Liver (tissue), 9 donors: ENCODE results near the gene TMEM135. TPM values are rescaled to one million over a fixed set of nuclear protein-coding genes. Genes with fewer than 3 reads are reported as not detected.

ENCODE experiments used
- DNase-seq: peaks from one replicate; pipeline ENCODE4 v3.0.0-alpha.2; 2017; ENCODE audit warnings: low spot score
- H3K27ac ChIP-seq, 2 donors: one replicate each; pipeline ENCODE4 v1.7.0; 2013; ENCODE audit warnings: inconsistent platforms in 2 of 2, low read length in 2 of 2, control low read depth in 1 of 2, low read depth in 1 of 2, mild to moderate bottlenecking in 1 of 2
- H3K27me3 ChIP-seq, 4 donors: one replicate each; pipeline versions ENCODE4 v1.6.1 to v1.7.0; 2013; ENCODE audit warnings: low read length in 3 of 4, inconsistent platforms in 1 of 4, mild to moderate bottlenecking in 1 of 4, moderate library complexity in 1 of 4; ENCODE audit not compliant: control insufficient read depth in 4 of 4, insufficient read depth in 4 of 4
- H3K36me3 ChIP-seq, 4 donors: one replicate each; pipeline versions ENCODE4 v1.6.1 to v1.7.0; 2013; ENCODE audit warnings: low read length in 3 of 4, mild to moderate bottlenecking in 3 of 4, low read depth in 1 of 4, moderate library complexity in 1 of 4; ENCODE audit not compliant: control insufficient read depth in 4 of 4, insufficient read depth in 3 of 4
- H3K4me1 ChIP-seq, 4 donors: one replicate each; pipeline versions ENCODE4 v1.6.1 to v1.7.0; 2013; ENCODE audit warnings: low read length in 3 of 4, mild to moderate bottlenecking in 3 of 4, moderate library complexity in 1 of 4; ENCODE audit not compliant: control insufficient read depth in 4 of 4, insufficient read depth in 4 of 4
- H3K4me3 ChIP-seq, 3 donors: one replicate each; pipeline versions ENCODE4 v1.6.1 to v1.7.0; 2013; ENCODE audit warnings: low read length in 3 of 3, control low read depth in 1 of 3, low read depth in 1 of 3, mild to moderate bottlenecking in 1 of 3
- H3K9ac ChIP-seq, 2 donors: one replicate each; pipeline ENCODE4 v1.7.0; 2013; ENCODE audit warnings: low read length in 2 of 2, mild to moderate bottlenecking in 2 of 2, moderate library complexity in 2 of 2, control low read depth in 1 of 2, low read depth in 1 of 2
- H3K9me3 ChIP-seq, 4 donors: one replicate each; pipeline versions ENCODE4 v1.6.1 to v1.7.0; 2013; ENCODE audit warnings: low read length in 3 of 4; ENCODE audit not compliant: control insufficient read depth in 4 of 4
- EGR1 ChIP-seq, 2 donors: IDR thresholded peaks; 2 replicates each; pipeline ENCODE4 v1.6.1; 2016 to 2018; ENCODE audit warnings: antibody characterized with exemption in 2 of 2, low read depth in 2 of 2
- FOXA1 ChIP-seq: IDR thresholded peaks from 2 replicates; pipeline ENCODE4 v1.6.1; 2016; ENCODE audit warnings: antibody characterized with exemption
- FOXA2 ChIP-seq: IDR thresholded peaks from 2 replicates; pipeline ENCODE4 v1.6.1; 2016; ENCODE audit warnings: antibody characterized with exemption
- GABPA ChIP-seq, 2 donors: IDR thresholded peaks in 1 of 2; conservative IDR thresholded peaks in 1 of 2; 2 replicates each; pipeline ENCODE4 v1.6.1; 2016; ENCODE audit warnings: antibody characterized with exemption in 2 of 2, mild to moderate bottlenecking in 1 of 2, moderate library complexity in 1 of 2
- HNF4A ChIP-seq, 2 donors: conservative IDR thresholded peaks; 2 replicates each; pipeline ENCODE4 v1.6.1; 2016; ENCODE audit warnings: antibody characterized with exemption in 2 of 2, mild to moderate bottlenecking in 2 of 2
- HNF4G ChIP-seq: IDR thresholded peaks from 2 replicates; pipeline ENCODE4 v1.6.1; 2016; ENCODE audit warnings: antibody characterized with exemption
- JUND ChIP-seq, 2 donors: IDR thresholded peaks; 2 replicates each; pipeline ENCODE4 v1.6.1; 2016; ENCODE audit warnings: antibody characterized with exemption in 2 of 2
- NR2F2 ChIP-seq: IDR thresholded peaks from 2 replicates; pipeline ENCODE4 v1.6.1; 2016; ENCODE audit warnings: antibody characterized with exemption
- RAD21 ChIP-seq, 2 donors: IDR thresholded peaks; 2 replicates each; pipeline ENCODE4 v1.6.1; 2016; ENCODE audit warnings: antibody characterized with exemption in 2 of 2, mild to moderate bottlenecking in 2 of 2
- RXRA ChIP-seq, 2 donors: IDR thresholded peaks; 2 replicates each; pipeline ENCODE4 v1.6.1; 2017 to 2018; ENCODE audit warnings: antibody characterized with exemption in 2 of 2, mild to moderate bottlenecking in 1 of 2
- SP1 ChIP-seq: IDR thresholded peaks from 2 replicates; pipeline ENCODE4 v1.6.1; 2018; ENCODE audit warnings: antibody characterized with exemption, mild to moderate bottlenecking
- TAF1 ChIP-seq: conservative IDR thresholded peaks from 2 replicates; pipeline ENCODE4 v1.6.1; 2016; ENCODE audit warnings: antibody characterized with exemption, mild to moderate bottlenecking
- YY1 ChIP-seq: IDR thresholded peaks from 2 replicates; pipeline ENCODE4 v1.6.1; 2016; ENCODE audit warnings: antibody characterized with exemption, mild to moderate bottlenecking
- WGBS: extraction: QIAGEN DNeasy Blood & Tissue Kit; methylation state at CpG from one replicate; pipeline ENCODE4 v1.1.7; 2013; 5-methylcytosine and 5-hydroxymethylcytosine counted together
- polyA plus RNA-seq, 2 donors: library from polyadenylated mRNA; stranded (reverse) in 1 of 2; unstranded in 1 of 2; fragments of 200-250 nt in 1 of 2; fragments of >200 nt in 1 of 2; fragmentation: Nextera tagmentation in 1 of 2; extraction: Ambion mirVana in 1 of 2; gene quantifications; one replicate each; pipeline versions ENCODE4 v1.2.1 to v1.2.3, GENCODE V29; 2013 to 2015
- total RNA-seq, 2 donors: library from RNA; depleted of rRNA; stranded (reverse); fragments of >200 nt; gene quantifications; one replicate each; pipeline ENCODE4 v1.2.3, GENCODE V29; 2014
- TF ChIP-seq, protein P1 (sequence below): IDR thresholded peaks from 2 replicates; pipeline ENCODE4 v1.6.1; 2016; ENCODE audit warnings: antibody characterized with exemption
- TF ChIP-seq, protein P2 (sequence below): IDR thresholded peaks from 2 replicates; pipeline ENCODE4 v1.6.1; 2016; ENCODE audit warnings: antibody characterized with exemption
- TF ChIP-seq, protein P3 (sequence below): fragments of 150-350 bp; IDR thresholded peaks from 2 replicates; pipeline ENCODE4 v1.5.1; 2017; ENCODE audit warnings: improper control_type of control experiment, low read depth, low read length; ENCODE audit not compliant: missing input control
- TF ChIP-seq, protein P4 (sequence below): IDR thresholded peaks from 2 replicates; pipeline ENCODE4 v1.6.1; 2016; ENCODE audit warnings: antibody characterized with exemption, mild to moderate bottlenecking
- TF ChIP-seq, protein P5 (sequence below): IDR thresholded peaks from 2 replicates; pipeline ENCODE4 v1.6.1; 2016; ENCODE audit warnings: antibody characterized with exemption
- donor health status: healthy.
- donor health status: healthy.
- donor health status: healthy.
- donor health status: healthy.
- donor health status: healthy.

Gene TMEM135
- total and polyA plus RNA-seq, 4 donors, result 10.0 to 38.9 (median 23.5) TPM

DNA sequence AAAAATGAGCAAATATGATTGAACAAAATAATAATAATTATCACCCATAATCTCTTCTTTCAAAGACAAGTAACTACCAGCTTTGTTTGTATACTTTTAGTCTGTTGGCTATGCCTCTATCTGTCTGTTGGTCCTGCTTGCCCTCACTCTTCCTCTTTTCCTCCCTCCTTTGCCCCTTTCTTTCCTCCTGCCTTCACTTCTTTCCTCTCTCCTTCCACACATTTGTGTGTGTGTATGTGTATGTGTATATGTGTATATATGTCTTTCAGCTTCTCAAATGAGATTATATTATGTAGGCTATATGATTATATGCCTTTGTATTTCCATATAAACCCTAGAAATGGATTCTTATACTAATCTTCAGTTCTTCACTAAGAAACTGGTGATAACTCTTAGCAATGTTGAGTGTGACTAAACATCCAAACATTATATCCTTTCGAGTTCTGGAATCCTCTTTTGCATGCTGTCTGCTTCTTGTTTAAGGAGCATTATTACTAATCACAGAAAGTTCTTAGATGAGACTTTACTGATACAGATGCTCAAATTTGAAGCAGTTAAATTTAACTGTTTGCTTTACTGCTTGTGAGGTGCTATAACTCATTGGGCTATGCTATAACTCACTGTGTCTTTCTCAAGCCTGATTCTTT is 219.1 kb downstream of the TMEM135 start:
- no peak for TF ChIP-seq SP1
- TF ChIP-seq EGR1 (IDR thresholded peaks at IDR 0.05; ENCODE audit: low read depth in 2 of 2), result no peak
- TF ChIP-seq, protein P1, sequence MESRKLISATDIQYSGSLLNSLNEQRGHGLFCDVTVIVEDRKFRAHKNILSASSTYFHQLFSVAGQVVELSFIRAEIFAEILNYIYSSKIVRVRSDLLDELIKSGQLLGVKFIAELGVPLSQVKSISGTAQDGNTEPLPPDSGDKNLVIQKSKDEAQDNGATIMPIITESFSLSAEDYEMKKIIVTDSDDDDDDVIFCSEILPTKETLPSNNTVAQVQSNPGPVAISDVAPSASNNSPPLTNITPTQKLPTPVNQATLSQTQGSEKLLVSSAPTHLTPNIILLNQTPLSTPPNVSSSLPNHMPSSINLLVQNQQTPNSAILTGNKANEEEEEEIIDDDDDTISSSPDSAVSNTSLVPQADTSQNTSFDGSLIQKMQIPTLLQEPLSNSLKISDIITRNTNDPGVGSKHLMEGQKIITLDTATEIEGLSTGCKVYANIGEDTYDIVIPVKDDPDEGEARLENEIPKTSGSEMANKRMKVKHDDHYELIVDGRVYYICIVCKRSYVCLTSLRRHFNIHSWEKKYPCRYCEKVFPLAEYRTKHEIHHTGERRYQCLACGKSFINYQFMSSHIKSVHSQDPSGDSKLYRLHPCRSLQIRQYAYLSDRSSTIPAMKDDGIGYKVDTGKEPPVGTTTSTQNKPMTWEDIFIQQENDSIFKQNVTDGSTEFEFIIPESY, result no peak
- TF ChIP-seq RAD21 (IDR thresholded peaks at IDR 0.05), result no peak
- no peak for TF ChIP-seq RXRA (IDR thresholded peaks at IDR 0.05)
- no peak for TF ChIP-seq NR2F2
- TF ChIP-seq, protein P2, sequence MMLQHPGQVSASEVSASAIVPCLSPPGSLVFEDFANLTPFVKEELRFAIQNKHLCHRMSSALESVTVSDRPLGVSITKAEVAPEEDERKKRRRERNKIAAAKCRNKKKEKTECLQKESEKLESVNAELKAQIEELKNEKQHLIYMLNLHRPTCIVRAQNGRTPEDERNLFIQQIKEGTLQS, result no peak
- TF ChIP-seq FOXA2, result no peak
- Histone ChIP-seq H3K4me3 (no peak overlapping the region), H3K27me3 (no peaks in the 10 kb centered on the region), H3K9ac (no peak overlapping the region), H3K4me1 (peaks cover 0 to 1% (median 0%) of the 10 kb centered on the region in 4 donors), H3K9me3 (no peaks in the 10 kb centered on the region), H3K27ac (no peak overlapping the region), H3K36me3 (no peaks in the 10 kb centered on the region)
- DNase-seq, result no peak
- WGBS, result 91% methylated on average over 1 of the region's 1 CpG

DNA sequence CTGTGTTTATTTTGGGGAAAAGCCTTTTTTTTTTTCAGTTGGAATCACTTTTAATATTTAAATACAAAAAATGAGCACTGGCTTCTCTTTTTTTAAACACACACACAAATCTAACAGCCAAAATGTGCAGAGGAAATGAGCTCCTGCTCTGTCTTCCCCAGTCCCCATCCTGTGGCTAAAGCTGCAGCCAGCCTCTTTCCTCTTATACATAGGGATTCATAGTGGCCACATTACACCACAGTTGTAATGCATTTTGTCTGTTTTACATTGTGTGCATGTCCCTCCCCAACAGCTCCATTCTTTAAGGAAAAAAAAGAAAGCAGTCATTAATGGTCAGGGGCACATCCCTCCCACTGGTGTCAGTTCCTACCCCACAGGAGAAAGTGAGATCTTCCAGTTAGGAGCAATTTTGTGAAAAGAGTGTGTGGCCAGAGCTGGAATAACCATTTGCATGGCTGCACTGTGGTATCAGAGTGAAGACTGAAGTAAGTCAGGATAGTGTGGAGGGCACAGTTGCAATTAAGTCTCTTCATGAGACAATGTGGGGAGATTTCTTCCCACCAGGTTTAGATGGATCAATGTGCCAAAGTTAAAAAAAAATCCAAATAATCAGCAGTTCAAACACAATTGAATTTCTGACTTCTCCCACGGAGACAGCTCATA is 220.6 kb downstream of the TMEM135 start:
- no peak overlapping the region for H3K27ac ChIP-seq
- H3K9ac ChIP-seq, result no peak overlapping the region
- H3K36me3 ChIP-seq, result no peaks in the 10 kb centered on the region
- no peak for DNase-seq
- H3K9me3 ChIP-seq, result no peaks in the 10 kb centered on the region
- TF ChIP-seq HNF4G, result no peak
- TF ChIP-seq, protein P3, sequence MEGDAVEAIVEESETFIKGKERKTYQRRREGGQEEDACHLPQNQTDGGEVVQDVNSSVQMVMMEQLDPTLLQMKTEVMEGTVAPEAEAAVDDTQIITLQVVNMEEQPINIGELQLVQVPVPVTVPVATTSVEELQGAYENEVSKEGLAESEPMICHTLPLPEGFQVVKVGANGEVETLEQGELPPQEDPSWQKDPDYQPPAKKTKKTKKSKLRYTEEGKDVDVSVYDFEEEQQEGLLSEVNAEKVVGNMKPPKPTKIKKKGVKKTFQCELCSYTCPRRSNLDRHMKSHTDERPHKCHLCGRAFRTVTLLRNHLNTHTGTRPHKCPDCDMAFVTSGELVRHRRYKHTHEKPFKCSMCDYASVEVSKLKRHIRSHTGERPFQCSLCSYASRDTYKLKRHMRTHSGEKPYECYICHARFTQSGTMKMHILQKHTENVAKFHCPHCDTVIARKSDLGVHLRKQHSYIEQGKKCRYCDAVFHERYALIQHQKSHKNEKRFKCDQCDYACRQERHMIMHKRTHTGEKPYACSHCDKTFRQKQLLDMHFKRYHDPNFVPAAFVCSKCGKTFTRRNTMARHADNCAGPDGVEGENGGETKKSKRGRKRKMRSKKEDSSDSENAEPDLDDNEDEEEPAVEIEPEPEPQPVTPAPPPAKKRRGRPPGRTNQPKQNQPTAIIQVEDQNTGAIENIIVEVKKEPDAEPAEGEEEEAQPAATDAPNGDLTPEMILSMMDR, result no peak
- TF ChIP-seq HNF4A (conservative IDR thresholded peaks at IDR 0.05), result no peak
- no peak for TF ChIP-seq YY1
- TF ChIP-seq JUND (IDR thresholded peaks at IDR 0.05), result no peak
- no peak for TF ChIP-seq RAD21 (IDR thresholded peaks at IDR 0.05)
- no peak for TF ChIP-seq EGR1 (IDR thresholded peaks at IDR 0.05; ENCODE audit: low read depth in 2 of 2)
- TF ChIP-seq, protein P4, sequence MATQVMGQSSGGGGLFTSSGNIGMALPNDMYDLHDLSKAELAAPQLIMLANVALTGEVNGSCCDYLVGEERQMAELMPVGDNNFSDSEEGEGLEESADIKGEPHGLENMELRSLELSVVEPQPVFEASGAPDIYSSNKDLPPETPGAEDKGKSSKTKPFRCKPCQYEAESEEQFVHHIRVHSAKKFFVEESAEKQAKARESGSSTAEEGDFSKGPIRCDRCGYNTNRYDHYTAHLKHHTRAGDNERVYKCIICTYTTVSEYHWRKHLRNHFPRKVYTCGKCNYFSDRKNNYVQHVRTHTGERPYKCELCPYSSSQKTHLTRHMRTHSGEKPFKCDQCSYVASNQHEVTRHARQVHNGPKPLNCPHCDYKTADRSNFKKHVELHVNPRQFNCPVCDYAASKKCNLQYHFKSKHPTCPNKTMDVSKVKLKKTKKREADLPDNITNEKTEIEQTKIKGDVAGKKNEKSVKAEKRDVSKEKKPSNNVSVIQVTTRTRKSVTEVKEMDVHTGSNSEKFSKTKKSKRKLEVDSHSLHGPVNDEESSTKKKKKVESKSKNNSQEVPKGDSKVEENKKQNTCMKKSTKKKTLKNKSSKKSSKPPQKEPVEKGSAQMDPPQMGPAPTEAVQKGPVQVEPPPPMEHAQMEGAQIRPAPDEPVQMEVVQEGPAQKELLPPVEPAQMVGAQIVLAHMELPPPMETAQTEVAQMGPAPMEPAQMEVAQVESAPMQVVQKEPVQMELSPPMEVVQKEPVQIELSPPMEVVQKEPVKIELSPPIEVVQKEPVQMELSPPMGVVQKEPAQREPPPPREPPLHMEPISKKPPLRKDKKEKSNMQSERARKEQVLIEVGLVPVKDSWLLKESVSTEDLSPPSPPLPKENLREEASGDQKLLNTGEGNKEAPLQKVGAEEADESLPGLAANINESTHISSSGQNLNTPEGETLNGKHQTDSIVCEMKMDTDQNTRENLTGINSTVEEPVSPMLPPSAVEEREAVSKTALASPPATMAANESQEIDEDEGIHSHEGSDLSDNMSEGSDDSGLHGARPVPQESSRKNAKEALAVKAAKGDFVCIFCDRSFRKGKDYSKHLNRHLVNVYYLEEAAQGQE, result no peak
- TF ChIP-seq TAF1, result no peak
- no peak for TF ChIP-seq SP1
- no peak for TF ChIP-seq GABPA (IDR thresholded peaks at IDR 0.05 in 1 of 2, conservative IDR thresholded peaks at IDR 0.05 in 1 of 2)
- TF ChIP-seq FOXA2, result no peak
- TF ChIP-seq FOXA1, result no peak
- no peak for TF ChIP-seq RXRA (IDR thresholded peaks at IDR 0.05)
- TF ChIP-seq, protein P1, result no peak
- TF ChIP-seq, protein P5, sequence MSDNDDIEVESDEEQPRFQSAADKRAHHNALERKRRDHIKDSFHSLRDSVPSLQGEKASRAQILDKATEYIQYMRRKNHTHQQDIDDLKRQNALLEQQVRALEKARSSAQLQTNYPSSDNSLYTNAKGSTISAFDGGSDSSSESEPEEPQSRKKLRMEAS, result no peak
- TF ChIP-seq, protein P2, result no peak
- no peak for TF ChIP-seq NR2F2
- H3K4me1 ChIP-seq, result no peaks in the 10 kb centered on the region
- H3K4me3 ChIP-seq, result no peak overlapping the region
- 88% methylated on average over 1 of the region's 1 CpG for WGBS
- no peaks in the 10 kb centered on the region for H3K27me3 ChIP-seq
